GM19239 (cell line): ENCODE measurements around the gene AP3B1.

Experiments
- DNase-seq: peaks from one replicate; pipeline ENCODE4 v3.0.0; 2011; ENCODE audit warnings: low spot score; ENCODE audit not compliant: insufficient read length
- FAIRE-seq: peaks from 2 replicates; lab custom pipeline; 2011; peaks lifted over from hg19 to GRCh38; lab: Jason Lieb, UNC

Gene AP3B1

GRCh38 chr5:78025540-78025939 lies 269.0 kb downstream of the AP3B1 start:
- FAIRE-seq (no peak), DNase-seq (no peak)

- no peak for DNase-seq
- no peak for FAIRE-seq
These were observed 274.8 kb downstream of the AP3B1 start for GRCh38 chr5:78019744-78020143.

GRCh38 chr5:78016863-78017529 lies 277.5 kb downstream of the AP3B1 start:
- DNase-seq (no peak), FAIRE-seq (peak; percentile 64)

- DNase-seq: no peak
- no peak for FAIRE-seq
These were observed 284.5 kb downstream of the AP3B1 start for GRCh38 chr5:78009937-78010527.

- FAIRE-seq: peak; percentile 89
These were observed 286.0 kb downstream of the AP3B1 start for GRCh38 chr5:78008356-78008967.

GRCh38 chr5:78007233-78007632 lies 287.3 kb downstream of the AP3B1 start:
- DNase-seq (no peak), FAIRE-seq (no peak)

More at GRCh38 chr5:78008356-78008967, 286.0 kb downstream of the AP3B1 start:
- no peak for DNase-seq

- FAIRE-seq: no peak
- no peak for DNase-seq
These were observed 288.0 kb downstream of the AP3B1 start for GRCh38 chr5:78006449-78006848.

- FAIRE-seq (no peak), DNase-seq (no peak)
These were observed 289.3 kb downstream of the AP3B1 start for GRCh38 chr5:78005021-78005785.

- FAIRE-seq (no peak), DNase-seq (no peak)
These were observed 289.9 kb downstream of the AP3B1 start for GRCh38 chr5:78004559-78004958.

GRCh38 chr5:78003919-78004318 lies 290.6 kb downstream of the AP3B1 start:
- no peak for FAIRE-seq

GRCh38 chr5:78003450-78003849 lies 291.0 kb downstream of the AP3B1 start:
- no peak for DNase-seq
- peak; percentile 14 for FAIRE-seq

More at GRCh38 chr5:78003919-78004318, 290.6 kb downstream of the AP3B1 start:
- DNase-seq: no peak

GRCh38 chr5:78002690-78003089 lies 291.8 kb downstream of the AP3B1 start:
- no peak for DNase-seq
- no peak for FAIRE-seq

GRCh38 chr5:78001197-78001596 lies 293.3 kb downstream of the AP3B1 start:
- no peak for DNase-seq
- FAIRE-seq: no peak

GRCh38 chr5:78000191-78000590 lies 294.3 kb downstream of the AP3B1 start:
- no peak for DNase-seq
- no peak for FAIRE-seq

GRCh38 chr5:77999399-77999798 lies 295.1 kb downstream of the AP3B1 start:
- DNase-seq: no peak
- no peak for FAIRE-seq

GRCh38 chr5:77996943-77997342 lies 297.6 kb downstream of the AP3B1 start:
- FAIRE-seq: no peak
- no peak for DNase-seq

GRCh38 chr5:77995793-77996409 lies 298.6 kb downstream of the AP3B1 start:
- no peak for DNase-seq
- no peak for FAIRE-seq

- no peak for DNase-seq
- no peak for FAIRE-seq
These were observed 299.6 kb downstream of the AP3B1 start for GRCh38 chr5:77994943-77995342.

GRCh38 chr5:77993855-77994318 lies 300.6 kb downstream of the AP3B1 start:
- FAIRE-seq: no peak

GRCh38 chr5:77993141-77993854 lies 301.2 kb downstream of the AP3B1 start:
- FAIRE-seq: no peak
- no peak for DNase-seq

More at GRCh38 chr5:77993855-77994318, 300.6 kb downstream of the AP3B1 start:
- no peak for DNase-seq
